GM08714 (cell line): ENCODE results near the gene ARHGAP22.
A peak's percentile ranks its signal among the peaks of the same experiment; 100 is the strongest.

ENCODE experiments used
- H3K4me3 ChIP-seq: fragments of 200-500 bp; sonication (Bioruptor generic); 2 replicates; pipeline ENCODE4 v1.5.1; 2014; ENCODE audit warnings: mild to moderate bottlenecking, low read length, inconsistent platforms
- ZNF274 ChIP-seq: IDR thresholded peaks from 2 replicates; pipeline ENCODE4 v1.6.1; 2012; ENCODE audit warnings: mild to moderate bottlenecking, low read depth, low read length

The ARHGAP22 gene

GRCh38 chr10:48606530-48607355 is 1.9 kb upstream of the ARHGAP22 start:
- no peak overlapping the region for H3K4me3 ChIP-seq
- TF ChIP-seq ZNF274, result no peak

DNA sequence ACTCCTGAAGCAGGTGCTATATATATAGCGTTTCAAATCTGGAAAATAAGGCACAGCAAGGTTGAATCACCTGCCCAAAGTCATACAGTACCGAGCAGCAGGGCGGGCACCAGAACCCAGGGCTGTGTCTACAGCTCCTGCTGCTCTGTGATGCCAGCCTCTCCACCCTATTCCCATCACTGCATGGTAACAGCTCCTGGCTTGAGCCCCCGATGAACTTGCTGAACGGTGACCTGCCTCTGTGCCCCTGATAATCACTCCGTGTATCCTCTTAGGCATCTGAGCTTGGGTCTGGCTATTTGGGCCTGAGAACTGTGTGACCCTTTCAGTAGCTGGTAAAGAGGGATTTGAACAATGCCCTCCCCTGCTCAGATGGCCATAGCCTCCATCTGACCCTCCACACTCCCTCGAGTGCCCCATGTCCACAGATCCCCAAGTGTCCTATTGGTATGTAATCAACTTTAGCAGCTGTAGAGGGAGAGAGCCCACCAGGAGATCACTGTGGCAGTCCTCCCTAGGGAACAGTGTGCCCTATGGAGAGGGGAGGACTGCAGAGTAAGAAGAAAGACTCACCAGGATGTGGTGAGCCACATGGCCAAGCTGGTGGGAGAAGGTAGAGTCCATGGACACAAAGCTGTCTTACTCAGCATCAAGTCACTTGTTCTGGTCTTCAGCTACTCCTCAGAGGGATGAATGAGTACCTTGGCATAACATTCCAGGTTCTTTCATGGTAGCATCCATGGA is 1.1 kb upstream of the ARHGAP22 start:
- no peak overlapping the region for H3K4me3 ChIP-seq

GRCh38 chr10:48604039-48604990 is 558 bp downstream of the ARHGAP22 start:
- peak overlapping the region; percentile 35; the same call in 1 of the 2 replicates for H3K4me3 ChIP-seq
- no peak for TF ChIP-seq ZNF274

More for the DNA sequence above, 1.1 kb upstream of the ARHGAP22 start:
- TF ChIP-seq ZNF274, result no peak

DNA sequence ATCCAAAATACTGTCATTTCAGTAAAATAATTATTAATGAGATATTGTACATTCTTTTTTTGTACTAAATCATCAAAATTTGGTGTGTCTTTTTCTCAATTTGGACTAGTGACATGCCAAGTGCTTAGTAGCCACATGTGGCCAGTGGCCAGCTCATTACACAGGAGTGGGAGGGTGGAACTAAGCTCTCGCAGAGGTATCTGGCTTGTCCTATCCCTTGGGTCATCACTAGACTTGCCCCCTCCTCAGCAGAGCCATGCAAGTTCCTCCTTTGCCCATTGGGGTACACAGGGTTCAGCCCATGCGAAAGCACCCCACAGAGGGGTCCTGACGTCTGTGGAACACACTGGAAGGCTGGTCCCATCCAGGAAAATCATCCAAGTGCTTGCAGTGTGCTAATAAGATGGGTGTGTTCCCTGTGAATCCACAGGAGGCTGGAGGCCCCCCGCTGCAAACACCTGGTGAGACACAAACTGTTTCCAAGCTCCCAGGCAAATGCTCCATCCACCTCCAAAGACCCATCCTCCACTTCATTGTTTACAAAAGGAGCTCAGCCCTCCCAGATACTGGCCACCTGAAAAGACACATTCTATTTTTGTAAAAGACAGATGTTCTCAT is 1.3 kb downstream of the ARHGAP22 start:
- H3K4me3 ChIP-seq, result no peak overlapping the region
- no peak for TF ChIP-seq ZNF274

- no peak for TF ChIP-seq ZNF274
- no peak overlapping the region for H3K4me3 ChIP-seq
Measured at GRCh38 chr10:48602401-48603135, 2.3 kb downstream of the ARHGAP22 start.

GRCh38 chr10:48601789-48602188 is 3.1 kb downstream of the ARHGAP22 start:
- no peak for TF ChIP-seq ZNF274
- no peak overlapping the region for H3K4me3 ChIP-seq

DNA sequence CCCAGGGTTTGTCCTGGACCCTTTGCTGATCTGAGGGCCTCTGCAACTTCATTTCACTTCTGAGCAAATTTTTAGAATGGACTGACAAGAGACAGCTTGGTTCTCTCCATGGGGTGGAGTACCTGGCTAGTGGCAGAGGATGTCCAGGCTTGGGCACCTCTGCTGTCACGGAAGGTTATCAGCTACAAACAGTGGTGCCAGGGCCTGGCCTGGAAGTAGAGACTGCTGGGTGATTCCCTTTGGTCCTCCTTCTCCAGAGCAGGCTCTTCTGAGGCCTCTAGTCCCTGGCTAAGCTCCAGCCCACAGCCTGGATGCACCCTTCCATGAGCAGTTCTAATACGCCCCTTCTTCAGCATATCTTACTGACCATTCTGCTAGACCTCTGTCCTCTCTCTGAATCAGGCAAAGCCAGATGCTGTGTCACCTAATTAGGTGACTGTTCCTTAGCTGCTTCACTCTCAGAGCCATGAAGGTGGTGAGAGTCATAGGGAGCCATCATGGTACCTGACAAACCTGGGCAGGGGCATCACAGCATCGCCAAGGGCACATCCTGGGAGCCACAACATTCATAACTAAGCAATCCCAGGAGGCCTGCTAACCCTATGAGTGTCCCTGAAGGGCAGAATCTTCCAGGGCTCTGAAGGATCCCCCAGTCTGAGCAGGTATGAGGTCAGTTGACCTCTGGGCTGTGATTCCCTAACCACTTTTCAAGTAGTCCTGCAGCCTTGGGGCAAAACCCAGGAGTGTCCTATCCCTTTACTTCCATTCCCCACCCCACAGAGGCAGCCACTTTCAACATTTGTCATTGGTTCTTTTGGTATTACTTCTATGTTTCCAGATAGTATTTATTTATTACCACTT is 4.0 kb downstream of the ARHGAP22 start:
- no peak overlapping the region for H3K4me3 ChIP-seq
- no peak for TF ChIP-seq ZNF274

GRCh38 chr10:48599830-48600134 is 5.1 kb downstream of the ARHGAP22 start:
- TF ChIP-seq ZNF274, result no peak

DNA sequence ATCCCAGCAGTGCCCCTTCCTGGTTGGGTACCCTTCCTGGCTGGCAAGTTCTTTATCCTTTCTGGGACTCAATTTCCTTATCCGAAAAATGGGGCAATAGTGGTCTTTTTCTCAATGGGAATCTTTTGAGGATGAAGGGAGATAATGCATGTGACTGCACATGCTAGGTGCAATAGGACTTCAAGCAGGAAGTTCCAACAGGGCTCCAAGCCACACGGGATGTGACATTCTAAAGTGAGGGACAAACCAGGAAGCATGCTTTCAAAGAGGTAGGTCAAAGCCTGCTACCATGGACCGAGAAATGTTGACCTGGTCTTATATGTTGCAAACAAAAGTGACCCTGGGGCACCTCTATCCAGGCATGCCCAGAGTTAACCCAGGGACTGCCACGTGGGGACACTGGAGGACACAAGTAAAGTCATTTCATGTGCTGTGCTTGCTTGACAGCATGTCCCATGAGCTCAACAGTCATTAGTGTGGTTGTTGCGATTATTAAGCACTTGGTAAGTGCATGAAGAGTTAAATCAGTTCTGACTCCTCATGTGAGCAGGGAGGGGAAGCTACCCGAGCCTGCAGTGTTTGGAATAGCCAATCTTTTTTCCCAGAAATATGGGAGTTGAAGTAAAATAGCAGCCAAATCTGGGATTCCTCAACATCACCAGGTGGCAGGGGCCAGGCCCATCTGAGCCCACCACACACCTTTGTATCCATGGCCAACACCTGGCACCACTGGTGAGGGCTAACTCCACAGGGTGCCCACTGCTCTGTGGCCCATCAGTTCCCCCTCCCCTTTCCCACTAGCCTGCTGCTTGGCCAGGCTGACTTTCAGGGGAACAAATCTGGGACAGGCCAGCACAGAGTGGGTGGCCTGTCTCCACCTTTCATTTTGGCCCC is 5.7 kb downstream of the ARHGAP22 start:
- no peak overlapping the region for H3K4me3 ChIP-seq
- TF ChIP-seq ZNF274, result no peak

More at GRCh38 chr10:48599830-48600134, 5.1 kb downstream of the ARHGAP22 start:
- no peak overlapping the region for H3K4me3 ChIP-seq

GRCh38 chr10:48598243-48598935 is 6.5 kb downstream of the ARHGAP22 start:
- H3K4me3 ChIP-seq, result no peak overlapping the region
- no peak for TF ChIP-seq ZNF274

DNA sequence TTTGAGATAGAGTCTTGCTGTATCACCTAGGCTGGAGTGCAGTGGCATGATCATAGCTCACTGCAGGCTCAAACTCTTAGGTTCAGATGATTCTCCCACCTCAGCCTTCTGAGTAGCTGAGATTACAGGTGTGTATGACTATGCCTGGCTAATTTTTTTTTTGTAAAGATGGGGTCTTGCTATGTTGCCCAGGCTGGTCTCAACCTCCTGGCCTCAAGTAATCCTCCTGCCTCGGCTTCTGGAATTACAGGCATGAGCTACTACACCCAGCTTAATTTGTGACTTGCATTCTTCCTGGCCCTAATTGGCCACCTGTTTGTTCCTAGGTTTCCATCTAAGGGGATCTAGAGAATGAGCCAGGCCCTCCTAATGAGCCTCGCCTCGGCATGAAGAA is 9.3 kb downstream of the ARHGAP22 start:
- no peak overlapping the region for H3K4me3 ChIP-seq
- TF ChIP-seq ZNF274, result no peak
